DOHH2 (cell line): ENCODE results near the gene GAS7.

Experiments used
- H3F3A ChIP-seq: fragments of 200-600 bp; sonication (generic), shearing (Covaris generic); 2 replicates; pipeline ENCODE4 v1.6.0; 2016; ENCODE audit warnings: antibody characterized with exemption, mild to moderate bottlenecking; ENCODE audit not compliant: control insufficient read depth, insufficient read depth
- H3K27ac ChIP-seq: fragments of 200-600 bp; sonication (generic); 2 replicates; pipeline ENCODE4 v1.5.1; 2014; ENCODE audit warnings: low read depth, mild to moderate bottlenecking, low read length, moderate library complexity
- H3K27me3 ChIP-seq: fragments of 200-600 bp; sonication (generic); 2 replicates; pipeline ENCODE4 v1.6.1; 2014; ENCODE audit warnings: mild to moderate bottlenecking, low read length, mixed read lengths; ENCODE audit not compliant: control insufficient read depth
- H3K36me3 ChIP-seq: fragments of 200-600 bp; sonication (generic); 2 replicates; pipeline ENCODE4 v1.6.1; 2014; ENCODE audit warnings: mild to moderate bottlenecking, low read length, moderate library complexity, mixed read lengths; ENCODE audit not compliant: control insufficient read depth
- H3K4me1 ChIP-seq: fragments of 200-600 bp; sonication (generic); 2 replicates; pipeline ENCODE4 v1.6.1; 2014; ENCODE audit warnings: mild to moderate bottlenecking, low read length, mixed read lengths; ENCODE audit not compliant: control insufficient read depth
- H3K4me2 ChIP-seq: fragments of 200-600 bp; sonication (generic); 2 replicates; pipeline ENCODE4 v1.6.0; 2014; ENCODE audit warnings: mild to moderate bottlenecking, low read length, moderate library complexity
- H3K4me3 ChIP-seq: fragments of 200-600 bp; sonication (generic); 2 replicates; pipeline ENCODE4 v1.5.1; 2014; ENCODE audit warnings: mild to moderate bottlenecking, low read length, mixed read lengths
- H3K79me2 ChIP-seq: fragments of 200-600 bp; sonication (generic); 2 replicates; pipeline ENCODE4 v1.6.1; 2014; ENCODE audit warnings: mild to moderate bottlenecking, low read length, mixed read lengths; ENCODE audit not compliant: control insufficient read depth
- H3K9me2 ChIP-seq: fragments of 200-600 bp; sonication (generic); replicated peaks from 2 replicates; pipeline ENCODE4 v1.6.1; 2014; ENCODE audit warnings: mild to moderate bottlenecking, low read length, mixed read lengths; ENCODE audit not compliant: control insufficient read depth
- H3K9me3 ChIP-seq: fragments of 200-600 bp; sonication (generic); 2 replicates; pipeline ENCODE4 v1.6.1; 2014; ENCODE audit warnings: antibody characterized with exemption, low read length, mixed read lengths; ENCODE audit not compliant: control insufficient read depth, insufficient read depth
- H4K20me1 ChIP-seq: fragments of 200-600 bp; sonication (generic); 2 replicates; pipeline ENCODE4 v1.6.0; 2014; ENCODE audit warnings: low read depth, mild to moderate bottlenecking, antibody characterized with exemption, low read length, moderate library complexity; ENCODE audit not compliant: control insufficient read depth, insufficient read depth
- EZH2phosphoT487 ChIP-seq: fragments of 200-600 bp; sonication (generic); IDR thresholded peaks from 2 replicates; pipeline ENCODE4 v1.6.1; 2017; ENCODE audit warnings: borderline replicate concordance, mild to moderate bottlenecking, antibody characterized with exemption, low read length, moderate library complexity, mixed read lengths
- TF ChIP-seq, protein P1 (sequence below): fragments of 200-600 bp; sonication (generic); IDR thresholded peaks from one replicate; pipeline ENCODE4 v1.5.1; 2014; ENCODE audit warnings: antibody characterized with exemption, mild to moderate bottlenecking, low read depth, low read length; ENCODE audit not compliant: poor library complexity, severe bottlenecking

GAS7 gene

DNA sequence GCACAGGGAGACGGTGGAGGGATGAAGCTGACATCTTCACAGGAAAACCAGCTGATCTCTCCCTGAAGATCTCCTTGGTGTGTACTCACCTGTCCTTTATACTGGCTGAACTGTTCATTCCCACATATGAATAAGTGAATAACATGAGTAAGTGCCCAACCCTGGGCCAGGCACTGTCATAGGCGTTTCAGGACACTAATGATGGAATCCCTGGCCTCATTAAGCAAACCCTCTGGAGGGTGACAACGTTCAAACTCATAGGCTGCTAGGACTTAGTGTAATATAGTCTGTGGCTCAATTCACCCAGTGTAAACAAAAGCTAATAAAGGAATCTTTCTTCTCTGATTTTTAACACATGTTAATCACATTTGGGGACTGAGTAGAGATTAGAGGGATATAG, 24.5 kb downstream of the GAS7 start:
- H3K9me3 ChIP-seq, result no peaks in the 10 kb centered on the region
- no peaks in the 10 kb centered on the region for H3K79me2 ChIP-seq
- H3F3A ChIP-seq, result no peaks in the 10 kb centered on the region
- H3K9me2 ChIP-seq, result no peaks in the 10 kb centered on the region
- H3K27ac ChIP-seq, result no peak overlapping the region
- H3K27me3 ChIP-seq, result no peaks in the 10 kb centered on the region
- H3K4me2 ChIP-seq, result no peak overlapping the region
- no peaks in the 10 kb centered on the region for H3K4me1 ChIP-seq
- H4K20me1 ChIP-seq, result no peaks in the 10 kb centered on the region
- no peaks in the 10 kb centered on the region for H3K36me3 ChIP-seq
- TF ChIP-seq EZH2phosphoT487, result no peak
- TF ChIP-seq, protein P1, sequence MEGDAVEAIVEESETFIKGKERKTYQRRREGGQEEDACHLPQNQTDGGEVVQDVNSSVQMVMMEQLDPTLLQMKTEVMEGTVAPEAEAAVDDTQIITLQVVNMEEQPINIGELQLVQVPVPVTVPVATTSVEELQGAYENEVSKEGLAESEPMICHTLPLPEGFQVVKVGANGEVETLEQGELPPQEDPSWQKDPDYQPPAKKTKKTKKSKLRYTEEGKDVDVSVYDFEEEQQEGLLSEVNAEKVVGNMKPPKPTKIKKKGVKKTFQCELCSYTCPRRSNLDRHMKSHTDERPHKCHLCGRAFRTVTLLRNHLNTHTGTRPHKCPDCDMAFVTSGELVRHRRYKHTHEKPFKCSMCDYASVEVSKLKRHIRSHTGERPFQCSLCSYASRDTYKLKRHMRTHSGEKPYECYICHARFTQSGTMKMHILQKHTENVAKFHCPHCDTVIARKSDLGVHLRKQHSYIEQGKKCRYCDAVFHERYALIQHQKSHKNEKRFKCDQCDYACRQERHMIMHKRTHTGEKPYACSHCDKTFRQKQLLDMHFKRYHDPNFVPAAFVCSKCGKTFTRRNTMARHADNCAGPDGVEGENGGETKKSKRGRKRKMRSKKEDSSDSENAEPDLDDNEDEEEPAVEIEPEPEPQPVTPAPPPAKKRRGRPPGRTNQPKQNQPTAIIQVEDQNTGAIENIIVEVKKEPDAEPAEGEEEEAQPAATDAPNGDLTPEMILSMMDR, result no peak
- H3K4me3 ChIP-seq, result no peak overlapping the region

DNA sequence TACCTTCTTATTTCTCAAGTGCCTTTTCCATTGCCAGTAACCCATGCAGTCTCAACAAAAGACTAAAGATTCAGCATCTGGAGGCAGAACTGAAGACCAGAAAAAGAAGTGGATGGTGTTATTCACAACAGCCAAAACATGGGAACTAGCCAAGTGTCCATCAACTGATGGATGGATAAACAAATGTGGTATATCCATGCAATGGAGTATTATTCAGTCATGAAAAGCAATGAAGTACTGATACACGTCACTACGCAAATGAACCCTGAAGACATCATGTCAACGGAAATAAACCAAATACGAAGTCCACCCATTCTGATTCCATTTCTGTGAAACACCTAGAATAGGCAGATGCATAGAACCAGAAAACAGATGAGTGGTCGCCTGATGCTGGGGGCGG, 25.6 kb downstream of the GAS7 start:
- no peaks in the 10 kb centered on the region for H3K27me3 ChIP-seq

DNA sequence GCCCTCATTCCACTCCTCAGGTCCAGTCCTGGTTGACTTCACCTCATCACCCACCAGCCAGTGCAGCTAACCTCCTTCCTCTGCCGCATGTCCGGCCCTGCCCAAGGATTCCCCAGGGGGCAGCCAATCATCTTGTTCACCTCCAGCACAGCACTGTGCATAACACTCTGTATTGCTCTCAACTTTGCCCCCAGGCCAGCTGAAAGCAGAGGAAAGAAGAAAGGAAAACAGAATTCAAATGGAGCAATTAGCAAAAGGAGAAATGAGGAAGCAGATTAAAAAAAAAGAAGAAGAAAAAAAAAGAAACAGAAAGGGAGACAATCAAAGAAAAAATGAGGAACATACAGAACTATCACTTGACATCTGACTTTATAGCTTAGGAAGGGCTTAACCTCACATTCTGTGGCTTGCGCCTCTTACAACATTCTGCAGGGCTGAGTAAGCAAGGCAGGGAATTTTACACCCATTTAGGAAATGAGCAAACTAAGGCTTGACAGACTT, 26.1 kb downstream of the GAS7 start:
- H3K27ac ChIP-seq, result no peak overlapping the region
- no peaks in the 10 kb centered on the region for H3K9me2 ChIP-seq
- H4K20me1 ChIP-seq, result no peaks in the 10 kb centered on the region
- H3K9me3 ChIP-seq, result no peaks in the 10 kb centered on the region
- TF ChIP-seq, protein P1, result no peak
- TF ChIP-seq EZH2phosphoT487, result no peak
- H3K4me3 ChIP-seq, result no peak overlapping the region
- H3K4me1 ChIP-seq, result no peaks in the 10 kb centered on the region
- H3K79me2 ChIP-seq, result no peaks in the 10 kb centered on the region
- no peak overlapping the region for H3K4me2 ChIP-seq
- no peaks in the 10 kb centered on the region for H3K27me3 ChIP-seq
- no peaks in the 10 kb centered on the region for H3K36me3 ChIP-seq
- no peaks in the 10 kb centered on the region for H3F3A ChIP-seq

More for the DNA sequence above, 25.6 kb downstream of the GAS7 start:
- Histone ChIP-seq H4K20me1 (no peaks in the 10 kb centered on the region), H3K4me3 (no peak overlapping the region), H3K4me1 (no peaks in the 10 kb centered on the region), H3K27ac (no peak overlapping the region), H3K9me3 (no peaks in the 10 kb centered on the region), H3K4me2 (no peak overlapping the region), H3K36me3 (no peaks in the 10 kb centered on the region), H3K9me2 (no peaks in the 10 kb centered on the region), H3K79me2 (no peaks in the 10 kb centered on the region), H3F3A (no peaks in the 10 kb centered on the region)
- TF ChIP-seq, protein P1, result no peak
- no peak for TF ChIP-seq EZH2phosphoT487

DNA sequence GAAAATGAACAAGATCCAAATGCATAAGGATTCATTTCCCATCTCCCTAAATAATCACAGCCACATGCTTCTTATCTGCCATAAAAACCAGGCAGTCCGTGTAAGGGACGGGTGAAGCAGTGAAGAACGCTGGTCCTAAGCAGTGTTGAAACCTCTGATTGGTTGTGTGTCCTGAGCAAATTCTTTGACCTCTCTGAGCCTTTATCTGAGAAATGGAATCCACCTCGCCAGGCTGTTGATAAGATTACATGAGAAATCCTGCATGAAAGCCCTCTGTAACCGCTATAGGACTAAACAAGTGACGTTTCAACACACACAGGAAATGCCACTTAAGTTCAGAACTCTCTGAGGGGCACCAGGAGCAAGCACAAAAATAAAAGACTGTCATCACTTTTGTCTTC, 26.8 kb downstream of the GAS7 start:
- Histone ChIP-seq H3K4me1 (no peaks in the 10 kb centered on the region), H3K9me2 (no peaks in the 10 kb centered on the region), H3K36me3 (no peaks in the 10 kb centered on the region), H3K4me2 (no peak overlapping the region), H3K9me3 (no peaks in the 10 kb centered on the region), H3K27me3 (no peaks in the 10 kb centered on the region), H4K20me1 (no peaks in the 10 kb centered on the region), H3K79me2 (no peaks in the 10 kb centered on the region), H3K4me3 (no peak overlapping the region), H3F3A (no peaks in the 10 kb centered on the region), H3K27ac (no peak overlapping the region)
- TF ChIP-seq EZH2phosphoT487, result no peak
- TF ChIP-seq, protein P1, result no peak
